Stomach (tissue), 9 donors: ENCODE measurements around the gene FAM193A. TPM values are rescaled to one million over a fixed set of nuclear protein-coding genes. Genes with fewer than 3 reads are reported as not detected.
A peak's percentile ranks its signal among the peaks of the same experiment; 100 is the strongest.

ENCODE experiments used
- DNase-seq, 2 donors: peaks; one replicate each; pipeline versions ENCODE4 v3.0.0 to v3.0.0-alpha.2; 2013 to 2019
- H3K27ac ChIP-seq, 5 donors: fragments of 200-600 bp in 4 of 5; sonication (generic) in 4 of 5; one replicate each; pipeline ENCODE4 v1.5.1; 2013 to 2019; ENCODE audit warnings: mild to moderate bottlenecking in 1 of 5, moderate library complexity in 1 of 5
- H3K27me3 ChIP-seq, 3 donors: fragments of 200-600 bp; sonication (generic); one replicate each; pipeline ENCODE4 v1.5.1; 2017 to 2019; ENCODE audit warnings: mixed run types in 1 of 3
- H3K36me3 ChIP-seq, 4 donors: fragments of 200-600 bp; sonication (generic); 1 replicate in 3 of 4; 2 replicates in 1 of 4; pipeline ENCODE4 v1.5.1; 2016 to 2019
- H3K4me1 ChIP-seq, 4 donors: fragments of 200-600 bp; sonication (generic); one replicate each; pipeline ENCODE4 v1.5.1; 2016 to 2019
- H3K4me3 ChIP-seq, 4 donors: fragments of 200-600 bp; sonication (generic) in 3 of 4; one replicate each; pipeline ENCODE4 v1.5.1; 2016 to 2019; ENCODE audit warnings: mild to moderate bottlenecking in 1 of 4
- H3K9me3 ChIP-seq, 4 donors: fragments of 200-600 bp; sonication (generic); one replicate each; pipeline ENCODE4 v1.5.1; 2016 to 2019
- CTCF ChIP-seq, 7 experiments: fragments of 450-650 bp in 4 of 7; fragments of 200-600 bp in 3 of 7; sonication (generic) in 3 of 7; IDR thresholded peaks; one replicate each; pipeline ENCODE4 v1.5.1; 2016 to 2019; ENCODE audit warnings: antibody characterized with exemption in 7 of 7, control low read depth in 2 of 7, mild to moderate bottlenecking in 1 of 7
- EP300 ChIP-seq: sonication (generic); formaldehyde crosslinking; IDR thresholded peaks from one replicate; pipeline ENCODE4 v1.6.1; 2017; ENCODE audit warnings: antibody characterized with exemption
- POLR2A ChIP-seq, 4 donors: fragments of 450-650 bp; IDR thresholded peaks; one replicate each; pipeline ENCODE4 v1.6.1; 2016; ENCODE audit warnings: antibody characterized with exemption in 4 of 4, control low read depth in 2 of 4, mild to moderate bottlenecking in 1 of 4, moderate library complexity in 1 of 4
- POLR2AphosphoS5 ChIP-seq, 3 donors: sonication (generic); formaldehyde crosslinking; IDR thresholded peaks; one replicate each; pipeline ENCODE4 v1.6.1; 2016; ENCODE audit warnings: antibody characterized with exemption in 3 of 3
- WGBS, 5 donors: extraction: QIAGEN DNeasy Blood & Tissue Kit in 3 of 5; methylation state at CpG; one replicate each; pipeline versions ENCODE4 v1.1.5 to v1.1.7; 2013 to 2018; 5-methylcytosine and 5-hydroxymethylcytosine counted together
- intact Hi-C: fragments of 100-400 bp; cut with DNase I; formaldehyde crosslinking; loops from one replicate; pipeline ENCODE4 v1.15.1; 2023; ENCODE audit warnings: low total_unique reads
- polyA plus RNA-seq, 3 donors: library from polyadenylated mRNA; stranded (reverse); fragments of 200-250 nt; gene quantifications; one replicate each; pipeline ENCODE4 v1.2.3, GENCODE V29; 2013
- total RNA-seq, 5 donors: library from RNA; depleted of rRNA; stranded (reverse); fragments of >200 nt; gene quantifications; one replicate each; pipeline versions ENCODE4 v1.1.0 to v1.2.3, GENCODE V29; 2014 to 2016
- donor health status: healthy with polysubstance abuse.
- donor health status: Bipolar disorder and iron deficiency.
- donor health status: healthy.

FAM193A gene
- total and polyA plus RNA-seq, 8 donors, result 4.9 to 107 (median 26.0) TPM

- H3K4me3 ChIP-seq, result no peak overlapping the region
- DNase-seq, result peak in 1 of 2 donors; percentile 69
- H3K27ac ChIP-seq, result peak overlapping the region in 3 of 5 donors; percentile 18 to 69 (median 25)
- H3K36me3 ChIP-seq, result peaks cover 55 to 98% (median 87%) of the 10 kb centered on the region in 4 donors
- peaks cover 7 to 44% (median 27%) of the 10 kb centered on the region in 4 donors for H3K4me1 ChIP-seq
- no peaks in the 10 kb centered on the region for H3K9me3 ChIP-seq
- intact Hi-C loops, result no loop called here
- WGBS, 5 donors, result 81 to 96% (median 91%) methylated on average over 9 of the region's 9 CpGs
- no peaks in the 10 kb centered on the region for H3K27me3 ChIP-seq
- TF ChIP-seq POLR2A (IDR thresholded peaks at IDR 0.05), result no peak
- TF ChIP-seq POLR2AphosphoS5 (IDR thresholded peaks at IDR 0.05), result peak in 1 of 3 donors; percentile 37
These were observed 38.5 kb upstream of the FAM193A start for GRCh38 chr4:2497931-2498330.

- H3K9me3 ChIP-seq, result no peaks in the 10 kb centered on the region
- DNase-seq, result no peak
- no peak for TF ChIP-seq CTCF (IDR thresholded peaks at IDR 0.05)
- no peak for TF ChIP-seq POLR2AphosphoS5 (IDR thresholded peaks at IDR 0.05)
- TF ChIP-seq EP300, result no peak
- no peak for TF ChIP-seq POLR2A (IDR thresholded peaks at IDR 0.05)
- peaks cover 47 to 95% (median 90%) of the 10 kb centered on the region in 4 donors for H3K36me3 ChIP-seq
- intact Hi-C loops, result no loop called here
- no peak overlapping the region for H3K27ac ChIP-seq
- H3K4me1 ChIP-seq, result peaks cover 0 to 19% (median 13%) of the 10 kb centered on the region in 4 donors
- WGBS, 5 donors, result 85 to 90% (median 87%) methylated on average over 2 of the region's 2 CpGs
- no peaks in the 10 kb centered on the region for H3K27me3 ChIP-seq
- H3K4me3 ChIP-seq, result no peak overlapping the region
These were observed 35.9 kb upstream of the FAM193A start for GRCh38 chr4:2500547-2500946.

- Histone ChIP-seq H3K27me3 (no peaks in the 10 kb centered on the region), H3K36me3 (peaks cover 47 to 95% (median 90%) of the 10 kb centered on the region in 4 donors), H3K4me1 (peaks cover 0 to 14% (median 8%) of the 10 kb centered on the region in 4 donors), H3K9me3 (no peaks in the 10 kb centered on the region), H3K4me3 (no peak overlapping the region), H3K27ac (no peak overlapping the region)
- TF ChIP-seq EP300 (no peak), POLR2AphosphoS5 (IDR thresholded peaks at IDR 0.05) (no peak), POLR2A (IDR thresholded peaks at IDR 0.05) (no peak), CTCF (IDR thresholded peaks at IDR 0.05) (no peak)
- intact Hi-C loops, result no loop called here
- 89 to 100% (median 96%) methylated on average over 2 to 7 of the region's 7 CpGs for WGBS, 5 donors
- no peak for DNase-seq
These were observed 35.3 kb upstream of the FAM193A start for GRCh38 chr4:2501034-2501594.

GRCh38 chr4:2503809-2504208, 32.6 kb upstream of the FAM193A start:
- no peak for DNase-seq
- peaks cover 37 to 89% (median 86%) of the 10 kb centered on the region in 4 donors for H3K36me3 ChIP-seq
- TF ChIP-seq EP300 (no peak), CTCF (IDR thresholded peaks at IDR 0.05) (no peak), POLR2A (IDR thresholded peaks at IDR 0.05) (no peak), POLR2AphosphoS5 (IDR thresholded peaks at IDR 0.05) (no peak)
- H3K4me1 ChIP-seq, result no peaks in the 10 kb centered on the region
- WGBS, 5 donors, result 93 to 98% (median 95%) methylated on average over 5 of the region's 5 CpGs
- H3K9me3 ChIP-seq, result no peaks in the 10 kb centered on the region
- no peak overlapping the region for H3K4me3 ChIP-seq
- H3K27ac ChIP-seq, result no peak overlapping the region
- intact Hi-C loops, result no loop called here
- H3K27me3 ChIP-seq, result no peaks in the 10 kb centered on the region

- no peaks in the 10 kb centered on the region for H3K27me3 ChIP-seq
- intact Hi-C loops, result no loop called here
- H3K9me3 ChIP-seq, result no peaks in the 10 kb centered on the region
- DNase-seq, result no peak
- no peak overlapping the region for H3K27ac ChIP-seq
- 90 to 97% (median 95%) methylated on average over 4 of the region's 4 CpGs for WGBS, 5 donors
- TF ChIP-seq POLR2AphosphoS5 (IDR thresholded peaks at IDR 0.05) (no peak), EP300 (no peak), POLR2A (IDR thresholded peaks at IDR 0.05) (no peak), CTCF (IDR thresholded peaks at IDR 0.05) (no peak)
- H3K4me3 ChIP-seq, result no peak overlapping the region
- H3K4me1 ChIP-seq, result peaks cover 0 to 7% (median 0%) of the 10 kb centered on the region in 4 donors
- peaks cover 31 to 86% (median 80%) of the 10 kb centered on the region in 4 donors for H3K36me3 ChIP-seq
These were observed 29.2 kb upstream of the FAM193A start for GRCh38 chr4:2507259-2507658.
